ENCODE measurements around the gene MILR1.

The MILR1 gene

DNA sequence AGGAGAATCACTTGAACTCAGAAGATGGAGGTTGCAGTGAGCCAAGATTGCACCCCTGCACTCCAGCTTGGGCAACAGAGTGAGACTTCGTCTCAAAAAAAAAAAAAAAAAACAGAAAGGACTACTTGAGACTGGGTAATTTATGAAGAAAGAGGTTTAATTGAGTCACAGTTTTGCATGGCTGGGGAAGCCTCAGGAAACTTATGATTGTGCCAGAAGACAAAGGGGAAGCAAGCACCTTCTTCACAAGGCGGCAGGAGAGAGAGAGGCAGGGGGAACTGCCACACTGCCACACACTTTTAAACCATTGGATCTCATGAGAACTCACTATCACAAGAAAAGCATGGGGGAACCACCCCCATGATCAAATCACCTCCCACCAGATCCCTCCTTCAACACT, 9.0 kb upstream of the MILR1 start:
- Histone ChIP-seq H3K9ac (ENCODE audit: low read length) (no peak overlapping the region), H3K36me3 (ENCODE audit: low read length) (no peaks in the 10 kb centered on the region), H3K4me2 (ENCODE audit: low read depth, low read length, poor library complexity, severe bottlenecking) (no peak overlapping the region), H3K9me2 (replicated peaks; ENCODE audit: insufficient read depth, low read length) (no peaks in the 10 kb centered on the region), H3K79me2 (ENCODE audit: insufficient read depth, low read length) (no peaks in the 10 kb centered on the region), H3K27ac (ENCODE audit: low read depth, low read length) (no peak overlapping the region), H3K27me3 (ENCODE audit: low read length) (no peaks in the 10 kb centered on the region), H2AFZ (ENCODE audit: low read depth, low read length, severe bottlenecking) (no peak overlapping the region), H3K4me3 (ENCODE audit: insufficient read depth, low read length, poor library complexity, severe bottlenecking) (no peak overlapping the region), H3K9me3 (ENCODE audit: insufficient read depth, low read length) (peaks cover 26% of the 10 kb centered on the region; the same call in 1 of the 2 replicates), H3F3A (ENCODE audit: insufficient read depth) (no peaks in the 10 kb centered on the region), H4K20me1 (ENCODE audit: low read depth, low read length) (no peaks in the 10 kb centered on the region)
- TF ChIP-seq CTCF (IDR thresholded peaks at IDR 0.05; ENCODE audit: insufficient read depth, low read length, poor library complexity, severe bottlenecking) (no peak), EZH2phosphoT487 (conservative IDR thresholded peaks at IDR 0.05; ENCODE audit: low read length) (no peak)

GRCh38 chr17:64441772-64442540, 7.0 kb upstream of the MILR1 start:
- Histone ChIP-seq H3K79me2 (ENCODE audit: insufficient read depth, low read length) (no peaks in the 10 kb centered on the region), H2AFZ (ENCODE audit: low read depth, low read length, severe bottlenecking) (no peak overlapping the region), H3K9me2 (replicated peaks; ENCODE audit: insufficient read depth, low read length) (no peaks in the 10 kb centered on the region), H3K27me3 (ENCODE audit: low read length) (no peaks in the 10 kb centered on the region), H3K9ac (ENCODE audit: low read length) (no peak overlapping the region), H4K20me1 (ENCODE audit: low read depth, low read length) (no peaks in the 10 kb centered on the region), H3F3A (ENCODE audit: insufficient read depth) (no peaks in the 10 kb centered on the region), H3K4me2 (ENCODE audit: low read depth, low read length, poor library complexity, severe bottlenecking) (no peak overlapping the region), H3K36me3 (ENCODE audit: low read length) (no peaks in the 10 kb centered on the region), H3K9me3 (ENCODE audit: insufficient read depth, low read length) (peaks cover 25% of the 10 kb centered on the region; the same call in 1 of the 2 replicates), H3K27ac (ENCODE audit: low read depth, low read length) (no peak overlapping the region), H3K4me3 (ENCODE audit: insufficient read depth, low read length, poor library complexity, severe bottlenecking) (no peak overlapping the region)
- TF ChIP-seq EZH2phosphoT487 (conservative IDR thresholded peaks at IDR 0.05; ENCODE audit: low read length) (no peak), CTCF (IDR thresholded peaks at IDR 0.05; ENCODE audit: insufficient read depth, low read length, poor library complexity, severe bottlenecking) (no peak)

DNA sequence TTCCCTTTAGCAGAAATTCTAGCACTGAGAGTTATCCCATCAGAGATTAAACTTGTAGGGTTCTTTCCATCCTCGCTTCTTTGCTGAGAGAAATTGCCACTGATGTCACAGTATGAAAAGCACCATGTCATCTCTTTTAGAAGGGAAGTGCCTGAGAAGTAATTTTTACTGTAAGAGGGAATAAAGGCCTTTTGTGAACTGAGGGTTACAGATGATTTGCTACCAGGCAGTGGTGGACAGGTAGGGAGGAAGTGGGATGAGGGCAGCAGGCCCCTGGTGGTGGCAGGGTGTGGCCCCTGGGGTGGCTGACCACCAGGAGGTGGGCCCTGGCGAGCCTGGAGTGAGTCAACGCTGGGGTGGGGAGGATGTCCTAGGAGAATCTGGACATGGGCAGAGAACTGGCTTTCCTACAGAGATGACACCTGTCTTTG, 6.4 kb upstream of the MILR1 start:
- H2AFZ ChIP-seq (ENCODE audit: low read depth, low read length, severe bottlenecking) = no peak overlapping the region
- no peak for TF ChIP-seq CTCF (IDR thresholded peaks at IDR 0.05; ENCODE audit: insufficient read depth, low read length, poor library complexity, severe bottlenecking)
- no peaks in the 10 kb centered on the region for H3K36me3 ChIP-seq (ENCODE audit: low read length)
- peaks cover 19% of the 10 kb centered on the region; the same call in 1 of the 2 replicates for H3K9me3 ChIP-seq (ENCODE audit: insufficient read depth, low read length)
- no peak overlapping the region for H3K4me2 ChIP-seq (ENCODE audit: low read depth, low read length, poor library complexity, severe bottlenecking)
- no peaks in the 10 kb centered on the region for H3K9me2 ChIP-seq (replicated peaks; ENCODE audit: insufficient read depth, low read length)
- no peaks in the 10 kb centered on the region for H3K79me2 ChIP-seq (ENCODE audit: insufficient read depth, low read length)
- H4K20me1 ChIP-seq (ENCODE audit: low read depth, low read length) = no peaks in the 10 kb centered on the region
- H3K4me3 ChIP-seq (ENCODE audit: insufficient read depth, low read length, poor library complexity, severe bottlenecking) = no peak overlapping the region
- H3K27me3 ChIP-seq (ENCODE audit: low read length) = no peaks in the 10 kb centered on the region
- no peak overlapping the region for H3K27ac ChIP-seq (ENCODE audit: low read depth, low read length)
- no peaks in the 10 kb centered on the region for H3F3A ChIP-seq (ENCODE audit: insufficient read depth)
- no peak overlapping the region for H3K9ac ChIP-seq (ENCODE audit: low read length)

Measured in SU-DHL-6 (cell line).